HG03025 (cell line): Measurements from ENCODE around the gene NEB.

Experiments used
- ATAC-seq: cut with Tn5 transposase; IDR thresholded peaks from one replicate; pipeline ENCODE4 v1.9.1; 2021; ENCODE audit warnings: mild to moderate bottlenecking, moderate library complexity; ENCODE audit not compliant: unreplicated experiment, low FRiP score

NEB gene

DNA sequence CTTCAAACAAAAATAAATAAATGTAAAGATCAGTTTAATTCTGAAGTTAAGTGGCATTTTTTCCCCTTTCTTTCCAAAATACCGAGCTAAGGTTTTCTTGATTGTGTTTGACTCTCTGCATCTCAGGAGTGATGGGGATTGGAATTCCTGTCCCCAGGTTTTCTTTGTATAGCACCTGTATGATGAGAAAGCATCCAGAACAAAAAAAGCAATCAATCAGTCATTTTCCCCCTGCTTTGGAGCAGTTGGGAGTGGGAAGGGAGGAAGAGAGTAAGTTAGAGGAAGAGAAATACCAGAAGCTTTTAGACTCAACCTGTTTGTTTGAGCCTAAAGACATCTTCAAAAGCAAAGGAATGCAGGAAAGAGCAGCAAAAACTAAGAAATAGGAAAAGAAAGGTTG is 236.1 kb downstream of the NEB start:
- ATAC-seq, result no peak

DNA sequence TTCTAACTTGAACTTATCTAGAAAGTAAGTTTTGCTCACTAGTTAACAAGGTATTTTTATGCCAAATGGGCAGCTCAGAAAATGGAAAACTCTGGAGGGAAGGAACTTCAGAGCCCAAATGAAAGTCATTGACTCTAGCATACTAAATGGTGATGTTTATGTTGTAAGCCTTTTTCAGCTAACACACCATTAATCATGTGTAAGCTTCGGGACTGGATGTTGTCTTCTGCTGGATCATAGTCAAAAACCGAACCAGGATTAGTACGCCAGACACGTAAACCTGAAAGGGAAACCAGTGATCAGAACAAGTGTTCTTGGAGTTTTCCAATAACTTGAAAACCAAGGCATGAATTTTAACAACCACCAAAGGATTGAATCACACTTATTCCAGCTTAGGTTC is 242.8 kb downstream of the NEB start:
- no peak for ATAC-seq

DNA sequence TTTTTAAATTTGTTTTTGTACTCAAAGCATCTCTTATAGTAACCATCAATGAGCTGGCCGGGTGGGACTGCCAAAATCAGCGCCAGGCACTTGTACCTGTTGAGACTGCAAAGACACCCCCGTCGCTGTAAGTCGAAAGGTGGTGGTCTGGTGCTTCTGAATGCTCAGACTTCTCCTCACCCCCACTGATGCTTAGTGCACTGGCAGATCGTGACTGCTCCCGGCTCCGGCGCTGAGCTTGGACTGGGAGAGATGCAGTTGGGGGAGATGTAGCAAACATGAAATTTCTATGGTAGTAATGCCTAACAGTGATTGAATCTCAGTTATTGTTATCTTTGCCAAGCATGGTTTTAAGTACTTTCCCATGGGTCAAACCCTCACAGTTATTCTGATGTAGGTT is 244.0 kb downstream of the NEB start:
- ATAC-seq, result no peak

DNA sequence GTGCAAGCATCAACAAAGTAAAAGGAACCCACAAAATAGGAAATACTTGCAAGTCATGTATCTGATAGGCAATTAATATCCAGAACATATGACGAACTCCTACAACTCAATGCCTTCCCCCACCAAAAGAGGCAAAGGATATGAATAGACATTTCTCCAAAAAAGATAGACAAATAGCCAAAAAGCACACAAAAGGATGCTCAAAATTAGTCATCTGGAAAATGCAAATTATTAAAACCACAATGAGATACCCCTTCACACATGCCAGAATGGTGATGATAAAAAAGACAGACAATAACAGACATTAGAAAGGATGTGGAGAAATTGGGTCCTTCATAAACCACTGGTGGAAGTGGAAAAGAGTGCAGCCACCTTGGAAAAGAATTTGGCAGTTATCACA is 248.2 kb downstream of the NEB start:
- ATAC-seq, result no peak

DNA sequence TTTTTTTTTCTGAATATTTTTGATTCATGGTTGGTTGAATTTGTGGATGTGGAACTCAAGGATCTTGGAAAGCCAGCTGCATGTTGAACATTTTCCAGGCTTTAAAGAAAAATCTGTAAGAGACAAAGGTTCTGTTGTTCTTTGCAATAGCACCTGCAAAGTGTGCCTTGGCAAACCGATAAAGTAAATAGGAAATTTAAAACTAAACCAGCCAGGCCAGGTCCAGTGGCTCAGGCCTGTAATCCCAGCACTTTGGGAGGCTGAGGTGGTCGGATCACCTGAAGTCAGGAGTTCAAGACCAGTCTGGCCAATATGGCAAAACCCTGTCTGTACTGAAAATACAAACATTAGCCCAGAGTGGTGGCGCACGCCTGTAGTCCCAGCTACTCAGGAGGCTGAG is 250.2 kb downstream of the NEB start:
- ATAC-seq, result no peak

DNA sequence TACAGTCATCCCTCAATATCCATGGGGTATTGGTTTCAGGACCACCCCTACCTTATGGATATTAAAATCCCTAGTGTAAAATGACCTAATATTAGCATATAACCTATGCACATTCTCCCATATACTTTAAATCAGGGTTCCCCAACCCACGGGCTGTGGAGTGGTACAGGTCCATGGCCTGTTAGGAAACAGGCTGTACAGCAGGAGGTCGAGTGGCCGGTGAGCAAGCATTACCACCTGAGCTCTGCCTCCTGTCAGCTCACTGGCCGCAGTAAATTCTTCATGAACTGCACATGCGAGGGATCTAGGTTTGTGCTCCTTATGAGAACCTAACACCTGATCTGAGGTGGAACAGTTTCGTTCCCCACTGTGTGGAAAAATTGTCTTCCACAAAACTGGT is 250.7 kb downstream of the NEB start:
- ATAC-seq, result no peak

DNA sequence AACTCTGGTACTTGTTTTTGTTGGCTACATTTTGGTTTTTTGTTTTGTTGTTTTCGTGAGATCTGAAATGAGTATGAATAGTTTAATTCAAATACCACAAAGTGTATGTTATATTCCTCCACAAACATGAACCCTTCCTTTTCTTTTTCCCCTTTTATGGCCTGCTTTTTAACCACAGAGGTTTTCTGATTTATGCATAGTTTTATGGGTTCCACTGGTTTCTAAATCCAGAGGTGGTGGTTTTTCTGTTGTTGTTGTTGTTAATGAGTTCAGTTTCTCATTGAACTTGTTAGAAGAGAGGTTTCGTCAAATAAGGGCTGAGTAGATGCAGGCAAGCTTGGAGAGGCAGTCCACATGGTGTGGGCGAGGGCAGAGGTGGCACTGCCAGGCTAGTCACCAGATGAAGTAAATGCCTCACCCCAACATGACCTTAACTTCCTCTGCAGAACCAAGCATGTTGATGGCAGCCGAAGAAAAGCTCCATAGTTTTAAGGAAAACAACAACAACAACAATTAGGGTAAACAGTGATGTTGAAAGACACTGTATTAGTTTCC is 252.0 kb downstream of the NEB start:
- ATAC-seq, result no peak

DNA sequence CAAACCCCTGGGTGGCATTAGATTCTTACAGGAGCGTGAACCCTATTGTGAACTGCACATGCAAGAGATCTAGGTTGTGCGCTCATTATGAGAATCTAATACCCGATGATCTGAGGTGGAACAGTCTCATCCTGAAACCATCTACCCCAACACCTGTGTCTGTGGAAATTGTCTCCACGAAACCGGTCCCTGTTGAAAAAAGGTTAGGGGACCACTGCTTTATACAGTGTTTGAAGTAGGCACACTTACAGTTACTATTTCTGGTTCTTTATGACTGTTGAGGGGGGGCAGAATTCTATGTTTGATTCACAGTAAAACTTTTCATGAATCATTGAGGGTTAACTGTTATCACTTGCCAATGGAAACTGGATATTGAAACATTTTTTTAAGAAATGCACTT is 252.5 kb downstream of the NEB start:
- ATAC-seq, result no peak

DNA sequence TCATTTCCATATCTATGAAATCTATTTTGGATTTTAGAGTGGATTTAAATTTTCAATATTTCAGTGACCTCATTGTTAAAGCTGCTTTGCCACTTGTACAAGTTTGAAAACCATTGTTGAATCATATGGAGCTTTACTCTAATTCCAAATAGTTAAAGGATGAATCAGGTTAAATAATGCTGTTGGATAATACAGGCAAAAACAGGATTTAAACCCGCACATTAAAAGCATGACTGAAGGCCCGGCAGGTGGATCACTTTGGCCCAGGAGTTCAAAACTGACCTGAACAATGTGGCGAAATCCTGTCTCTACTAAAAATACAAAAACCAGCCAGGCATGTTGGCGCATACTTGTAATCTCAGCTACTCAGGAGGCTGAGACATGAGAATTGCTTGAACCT is 256.3 kb downstream of the NEB start:
- no peak for ATAC-seq

DNA sequence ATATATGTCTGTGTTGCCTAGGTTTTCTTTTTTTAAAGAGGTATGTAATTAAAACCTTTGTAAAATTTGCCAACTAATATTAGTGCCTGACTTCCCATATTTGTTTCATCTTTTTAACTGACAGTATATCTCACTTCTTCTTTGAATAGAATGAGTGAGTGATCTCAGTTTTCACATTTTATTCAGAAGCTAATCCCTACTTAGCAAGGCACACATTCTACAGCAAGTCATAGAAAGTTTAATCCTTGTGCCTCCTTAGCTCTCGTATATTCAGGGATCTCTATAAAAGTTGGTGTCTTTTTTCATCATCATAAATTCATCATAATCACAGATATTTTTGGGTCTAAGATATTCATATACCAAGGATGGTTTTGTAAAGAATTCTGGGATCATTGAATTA is 258.0 kb downstream of the NEB start:
- ATAC-seq, result no peak

DNA sequence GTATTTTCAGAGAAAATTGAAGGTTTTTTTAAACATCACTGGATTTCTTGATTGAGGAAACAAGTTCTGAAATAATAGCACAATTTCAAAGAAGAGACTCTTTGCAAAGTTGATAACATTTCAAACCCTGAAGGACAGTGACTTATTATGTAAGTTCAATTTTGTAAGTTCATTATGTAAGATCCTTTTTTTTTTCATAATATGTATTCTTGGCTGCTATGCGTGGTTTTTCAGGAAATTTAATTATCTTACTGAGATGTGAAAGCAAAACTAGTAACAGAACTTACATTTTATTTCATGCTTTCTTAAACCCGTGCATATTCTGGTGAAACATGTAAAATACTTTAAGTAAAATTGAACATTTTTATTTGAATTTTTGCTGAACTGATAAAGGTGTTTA is 259.2 kb downstream of the NEB start:
- no peak for ATAC-seq

DNA sequence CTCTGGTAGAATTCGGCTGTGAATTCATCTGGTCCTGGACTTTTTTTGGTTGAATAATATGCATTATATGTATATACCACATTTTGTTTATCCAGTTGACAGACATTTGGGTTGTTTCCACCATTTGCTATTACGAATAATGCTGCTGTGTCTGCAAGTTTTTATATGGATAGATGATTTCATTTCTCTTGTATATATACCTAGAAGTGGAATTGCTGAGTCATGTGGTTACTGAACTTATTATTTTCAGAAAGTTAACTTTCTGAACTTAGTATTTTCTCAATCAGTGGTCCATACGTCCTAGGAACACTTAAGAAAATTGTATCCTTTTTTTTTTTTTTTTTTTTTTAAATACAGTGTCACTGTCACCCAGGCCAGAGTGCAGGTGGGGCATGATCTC is 261.3 kb downstream of the NEB start:
- ATAC-seq, result no peak

DNA sequence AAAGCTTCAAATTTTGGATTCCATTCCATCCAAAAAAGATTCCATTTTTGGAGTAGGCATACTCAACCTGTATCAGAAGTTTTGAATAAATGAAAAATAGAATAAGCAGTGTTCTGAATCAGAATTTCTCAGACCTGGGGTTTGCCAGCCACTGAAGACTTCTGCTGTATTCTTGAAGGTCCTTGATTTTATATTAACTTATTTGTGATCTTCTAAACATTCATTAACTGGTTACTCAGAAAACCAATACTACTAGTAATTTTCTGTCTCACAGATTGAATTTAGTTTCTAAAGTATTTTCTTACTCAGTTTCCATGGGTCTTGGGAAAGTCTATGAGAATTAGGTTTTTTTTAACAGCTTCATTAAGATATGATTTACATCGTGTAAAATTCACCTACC is 263.7 kb downstream of the NEB start:
- no peak for ATAC-seq

DNA sequence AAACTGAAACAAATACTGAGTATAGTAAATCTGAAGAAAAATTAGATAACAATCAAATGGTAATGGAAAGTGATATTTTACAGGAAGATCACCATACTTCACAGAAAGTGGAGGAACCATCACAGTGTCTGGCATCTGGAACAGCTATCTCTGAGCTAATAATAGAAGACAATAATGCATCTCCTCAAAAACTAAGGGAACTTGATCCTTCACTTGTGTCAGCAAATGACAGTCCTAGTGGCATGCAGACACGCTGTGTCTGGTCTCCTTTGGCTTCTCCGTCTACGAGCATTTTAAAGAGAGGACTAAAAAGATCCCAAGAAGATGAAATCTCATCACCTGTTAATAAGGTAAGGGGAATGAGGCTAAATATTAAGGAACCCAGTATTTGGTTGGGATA is 268.5 kb downstream of the NEB start:
- no peak for ATAC-seq

DNA sequence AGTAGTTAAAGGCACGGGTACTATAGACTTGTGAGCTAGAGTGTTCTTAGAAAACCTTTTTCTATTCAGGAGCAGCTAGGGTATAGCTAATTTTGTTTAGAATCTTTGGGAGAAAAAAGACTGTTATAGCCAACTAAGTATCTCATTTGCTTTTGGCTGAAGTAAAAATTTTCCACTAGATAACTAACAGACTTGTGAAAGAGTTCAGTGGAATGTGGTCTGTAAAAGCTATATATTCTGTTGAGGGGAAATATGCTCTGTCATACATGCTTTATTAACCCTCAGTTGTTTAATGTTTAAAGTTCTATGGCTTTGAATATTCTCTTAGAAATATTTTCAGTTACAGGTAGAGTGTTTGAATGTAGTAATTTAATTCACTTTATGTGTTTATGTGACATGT is 274.9 kb downstream of the NEB start:
- no peak for ATAC-seq

DNA sequence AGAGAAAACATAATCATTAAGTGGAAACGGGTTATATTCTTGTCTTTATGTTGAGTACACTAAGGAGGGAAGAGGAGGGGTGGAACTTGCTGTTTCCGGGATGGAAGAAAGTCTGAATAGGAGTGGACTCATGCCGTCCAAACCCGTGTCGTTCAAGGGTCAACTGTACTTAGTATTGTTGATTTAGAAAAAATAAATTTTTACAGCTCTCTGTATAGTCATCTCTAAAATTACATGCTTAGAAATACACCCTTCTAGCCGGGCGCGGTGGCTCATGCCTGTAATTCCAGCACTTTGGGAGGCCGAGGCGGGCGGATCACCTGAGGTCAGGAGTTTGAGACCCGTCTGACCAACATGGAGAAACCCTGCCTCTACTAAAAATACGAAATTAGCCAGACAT is 295.1 kb downstream of the NEB start:
- no peak for ATAC-seq

DNA sequence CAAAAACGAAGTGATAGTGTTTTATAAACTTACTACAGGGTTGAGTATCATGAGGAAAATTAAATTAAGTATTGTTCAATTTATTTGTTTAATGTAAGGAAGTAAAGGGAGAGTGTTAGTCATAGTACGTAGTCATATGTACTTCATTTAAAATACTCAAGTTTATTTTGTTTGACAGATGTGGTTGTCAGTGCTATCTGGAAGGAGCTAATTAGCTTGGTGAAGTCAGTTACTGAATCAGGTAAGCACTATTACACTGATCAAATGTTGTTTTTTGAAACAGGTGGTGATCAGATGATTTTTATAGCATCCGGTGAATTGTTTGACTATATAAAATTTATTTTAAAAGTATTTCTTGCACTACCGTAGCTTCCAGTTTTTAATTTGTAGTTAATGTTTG is 295.8 kb downstream of the NEB start:
- ATAC-seq, result no peak

DNA sequence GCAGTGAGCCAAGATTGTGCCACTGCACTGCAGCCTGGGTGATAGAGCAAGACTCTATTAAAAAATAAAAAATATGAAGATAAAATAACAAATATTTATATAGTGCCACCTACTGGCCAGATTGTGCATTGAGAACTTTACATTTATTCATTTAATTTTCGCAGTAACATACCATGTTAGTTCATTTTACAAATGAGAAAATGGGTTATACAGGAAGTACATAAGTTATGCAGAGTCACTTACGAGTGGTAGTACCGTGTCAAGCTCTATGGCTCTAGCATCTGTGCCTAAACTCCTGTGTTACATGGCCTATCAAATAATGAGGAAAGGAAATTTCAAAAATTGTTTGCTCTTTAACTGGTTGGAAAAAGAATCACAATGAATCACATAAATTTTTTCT is 296.6 kb downstream of the NEB start:
- no peak for ATAC-seq
